Heart left ventricle (tissue), 13 donors: ENCODE measurements around the gene KLK5.
"Not testable (repeated sequence)": the region's sequence is repeated elsewhere in the genome, so short reads cannot be mapped to it uniquely, and the experiment has no call there.

ENCODE experiments used
- POLR2A ChIP-seq, 2 donors: fragments of 450-650 bp; IDR thresholded peaks; one replicate each; pipeline ENCODE4 v1.6.1; 2017; ENCODE audit warnings: antibody characterized with exemption in 2 of 2, mild to moderate bottlenecking in 2 of 2, moderate library complexity in 2 of 2
- TF ChIP-seq, protein P1 (sequence below), 12 donors: fragments of 200-600 bp; sonication (generic) in 4 of 12; IDR thresholded peaks; one replicate each; pipeline versions ENCODE4 v1.5.0 to v1.8.0; 2018 to 2022; ENCODE audit warnings: antibody characterized with exemption in 12 of 12, mild to moderate bottlenecking in 5 of 12
- donor health status: ischemic (EF 13 %, LVEDD 7.1; RV severe dilation, severe dysfunction).
- donor health status: DM: no; HTN: yes; CAD: no.
- donor health status: DM: no; HTN: no; CAD: no.
- donor health status: ischemic (EF 25% LVEDD 6.9; RV normal size, moderate dysfunction).
- donor health status: ischemic (EF 25% LVEDD 5.7; RV mildly dilated, moderate dysfunction).
- donor health status: ischemic (EF 35%, LVEDD 5.7; RV mildly dilated, moderate dysfunction).
- donor health status: nonischemic (EF 11% LVEDD 7.7; RV severe dilation, severe dysfunction).
- donor health status: DM: yes; HTN: yes; CAD: no.
- donor health status: PGD.
- donor health status: ischemic (EF 29% LVEDD 5.4; RV normal size, mild dysfunction).
- donor health status: nonischemic (EF 23%, LVEDD 6.1; RV moderate dilation, normal function).

DNA sequence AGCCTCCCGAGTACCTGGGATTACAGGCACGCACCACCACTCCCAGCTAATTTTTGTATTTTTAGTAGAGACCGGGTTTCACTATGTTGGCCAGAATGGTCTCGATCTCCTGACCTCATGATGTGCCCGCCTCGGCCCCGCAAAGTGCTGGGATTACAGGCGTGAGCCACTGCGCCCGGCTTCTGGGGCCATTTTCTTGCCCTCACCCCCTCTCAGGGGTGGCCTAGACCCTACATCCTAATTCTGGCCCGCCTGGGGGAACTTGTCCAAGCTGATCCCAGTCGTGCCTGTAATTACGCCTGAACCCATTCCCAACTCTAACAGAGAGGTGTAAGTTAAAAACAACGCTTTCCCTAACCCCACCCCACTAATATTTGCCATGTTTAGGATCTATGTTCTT, 31.6 kb upstream of the KLK5 start:
- TF ChIP-seq, protein P1, sequence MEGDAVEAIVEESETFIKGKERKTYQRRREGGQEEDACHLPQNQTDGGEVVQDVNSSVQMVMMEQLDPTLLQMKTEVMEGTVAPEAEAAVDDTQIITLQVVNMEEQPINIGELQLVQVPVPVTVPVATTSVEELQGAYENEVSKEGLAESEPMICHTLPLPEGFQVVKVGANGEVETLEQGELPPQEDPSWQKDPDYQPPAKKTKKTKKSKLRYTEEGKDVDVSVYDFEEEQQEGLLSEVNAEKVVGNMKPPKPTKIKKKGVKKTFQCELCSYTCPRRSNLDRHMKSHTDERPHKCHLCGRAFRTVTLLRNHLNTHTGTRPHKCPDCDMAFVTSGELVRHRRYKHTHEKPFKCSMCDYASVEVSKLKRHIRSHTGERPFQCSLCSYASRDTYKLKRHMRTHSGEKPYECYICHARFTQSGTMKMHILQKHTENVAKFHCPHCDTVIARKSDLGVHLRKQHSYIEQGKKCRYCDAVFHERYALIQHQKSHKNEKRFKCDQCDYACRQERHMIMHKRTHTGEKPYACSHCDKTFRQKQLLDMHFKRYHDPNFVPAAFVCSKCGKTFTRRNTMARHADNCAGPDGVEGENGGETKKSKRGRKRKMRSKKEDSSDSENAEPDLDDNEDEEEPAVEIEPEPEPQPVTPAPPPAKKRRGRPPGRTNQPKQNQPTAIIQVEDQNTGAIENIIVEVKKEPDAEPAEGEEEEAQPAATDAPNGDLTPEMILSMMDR (IDR thresholded peaks at IDR 0.05): not testable (repeated sequence)
- TF ChIP-seq POLR2A (IDR thresholded peaks at IDR 0.05): not testable (repeated sequence)
